ENCODE data around the gene CDH22.

The CDH22 gene

DNA sequence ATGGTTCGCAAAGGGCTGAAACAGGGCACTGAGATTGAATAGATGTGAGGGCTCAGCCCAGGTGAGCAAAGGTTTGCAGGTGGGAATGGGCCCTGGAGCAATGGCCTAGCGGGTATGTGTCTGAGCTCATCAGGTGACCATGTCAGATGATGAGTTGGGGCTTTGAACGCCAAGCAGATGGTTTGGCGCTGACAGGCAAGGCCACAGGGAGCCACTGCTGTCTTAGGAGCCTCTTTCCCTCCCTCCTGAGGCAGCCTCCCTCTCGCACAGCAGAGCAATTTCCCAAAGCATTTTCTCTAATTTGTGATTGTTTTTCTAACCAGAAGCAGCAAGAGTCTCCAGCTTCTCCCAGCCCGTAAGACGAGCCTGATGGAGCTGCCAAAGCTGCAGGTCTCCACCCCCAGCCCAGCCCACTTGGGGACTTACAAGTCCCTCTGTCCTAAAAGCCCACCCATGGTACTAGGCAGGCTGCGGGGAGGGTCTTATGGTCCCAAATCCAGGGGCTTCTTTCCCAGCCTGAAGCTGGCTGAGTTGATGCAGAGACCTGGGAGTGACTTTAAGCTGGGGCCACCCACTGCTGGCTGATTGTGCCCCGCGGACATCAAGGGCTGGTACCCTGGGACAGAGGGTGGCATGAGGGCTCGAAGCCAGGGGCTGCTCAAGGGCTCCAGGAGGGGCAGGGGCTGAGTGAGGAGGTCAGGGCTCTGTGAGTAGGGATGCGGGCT, 11.6 kb downstream of the CDH22 start:
- no peak for DNase-seq

- DNase-seq = no peak
Observed at GRCh38 chr20:46293084-46293483, 15.2 kb downstream of the CDH22 start.

DNA sequence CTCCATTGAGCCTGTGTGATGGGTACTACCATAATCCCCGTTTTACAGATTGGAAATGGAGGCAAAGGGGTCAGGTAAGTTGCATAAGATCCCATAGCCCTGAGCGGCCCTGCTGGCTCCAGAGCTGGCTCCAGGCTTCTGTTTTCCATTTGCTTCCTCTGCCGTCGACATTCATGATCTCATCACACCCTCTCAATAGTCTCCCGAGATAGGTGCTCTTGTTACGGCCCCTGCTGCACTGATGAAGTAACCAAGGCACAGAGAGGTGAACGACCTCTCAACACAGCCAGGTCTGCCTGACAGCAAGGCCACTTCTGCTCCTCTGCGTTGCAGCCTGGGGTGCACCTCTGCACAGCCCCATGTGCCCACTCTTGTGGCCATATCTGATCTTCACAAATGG, 16.9 kb downstream of the CDH22 start:
- DNase-seq = no peak

DNA sequence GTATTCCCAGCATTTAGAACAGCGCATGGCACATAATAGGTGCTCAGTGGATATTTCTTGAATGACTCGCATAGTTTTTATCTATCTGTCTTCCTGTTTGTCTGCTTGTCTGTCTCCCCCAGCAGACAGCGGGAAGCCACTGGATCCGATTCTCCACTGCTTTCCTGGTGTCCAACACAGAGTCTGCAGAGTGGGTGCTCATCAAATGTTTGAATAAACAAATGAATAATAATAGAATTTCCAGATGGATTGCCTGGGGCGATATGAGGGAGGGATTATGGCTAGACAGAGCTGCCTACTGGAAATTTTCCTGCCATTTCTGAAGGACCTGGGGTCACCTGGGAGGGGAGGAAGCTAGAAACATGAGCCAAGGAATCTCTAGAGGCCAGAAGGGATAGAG, 18.9 kb downstream of the CDH22 start:
- no peak for DNase-seq

DNA sequence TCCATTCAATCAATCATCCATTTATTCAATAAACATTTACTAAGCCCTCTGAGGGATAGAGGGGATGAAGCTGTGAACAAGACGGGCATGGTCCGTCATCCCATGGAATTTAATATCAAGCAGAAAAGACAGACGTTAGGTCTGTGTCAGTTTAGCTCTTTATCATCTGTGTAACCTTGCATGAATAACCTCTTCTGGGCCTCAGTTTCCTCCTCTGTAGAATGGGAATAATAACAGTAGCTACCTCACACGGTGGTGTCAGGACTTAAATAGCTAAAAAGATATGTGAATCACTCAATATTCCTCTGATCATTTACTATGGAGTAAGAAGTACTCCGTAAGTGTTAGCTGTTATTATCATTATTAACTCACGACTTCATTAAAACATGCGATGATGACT, 21.3 kb downstream of the CDH22 start:
- DNase-seq = no peak

DNA sequence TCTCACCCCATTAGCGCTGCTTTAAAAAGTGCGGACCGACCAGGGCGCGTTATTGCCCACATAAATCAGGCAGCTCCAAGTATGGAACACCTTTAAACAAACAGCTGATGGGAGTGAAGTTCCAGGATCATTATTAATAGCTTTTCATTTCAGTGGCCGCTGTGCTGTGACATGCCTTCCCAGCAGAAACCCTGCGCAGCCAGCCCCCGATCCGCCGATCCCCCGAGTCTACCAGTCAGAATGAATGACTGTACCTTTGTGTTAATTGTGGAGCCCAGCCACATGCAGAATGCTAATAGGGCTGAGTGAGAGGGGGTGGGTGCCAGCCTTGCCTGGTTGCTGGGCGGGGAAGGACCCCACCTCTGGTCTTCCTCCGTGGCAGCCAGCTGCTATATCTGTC, 21.9 kb downstream of the CDH22 start:
- DNase-seq = no peak

DNA sequence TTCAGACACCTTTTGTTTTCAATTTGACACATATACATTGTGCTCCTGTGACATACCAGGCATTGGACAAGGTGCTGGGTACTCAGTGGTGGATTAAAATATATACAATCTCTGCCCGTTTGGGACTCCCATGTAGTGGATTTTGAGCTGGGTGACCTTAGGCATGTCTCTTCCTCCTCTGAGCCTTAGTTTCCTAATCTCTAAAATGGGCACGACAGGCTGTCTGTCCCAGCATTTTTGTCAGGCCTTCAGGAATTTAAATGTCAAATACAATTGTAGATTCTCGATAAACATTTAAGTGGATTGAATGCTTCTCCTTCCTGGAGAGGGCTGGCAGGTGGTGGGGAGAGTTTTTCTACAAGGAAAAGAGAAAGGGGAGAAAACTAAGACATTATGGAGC, 22.6 kb downstream of the CDH22 start:
- no peak for DNase-seq

DNA sequence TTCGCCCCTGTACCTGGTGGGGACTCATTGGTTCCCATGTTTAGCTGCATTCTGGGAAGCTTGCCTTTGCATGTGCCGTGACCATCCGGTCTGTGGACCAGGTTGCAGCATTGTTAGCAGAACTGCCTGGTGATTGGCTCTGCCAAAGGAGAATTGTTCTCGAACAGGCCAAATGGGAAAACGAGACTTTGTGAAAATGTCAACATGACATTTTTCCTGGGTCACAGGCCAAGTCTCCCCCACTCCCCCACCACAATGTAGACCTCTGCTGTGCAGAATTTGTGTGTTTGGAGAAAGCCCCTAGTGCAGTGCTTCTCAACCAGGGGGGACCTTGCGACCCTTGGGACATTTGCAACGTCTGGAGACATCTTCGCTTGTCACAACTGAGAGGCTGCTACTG, 23.2 kb downstream of the CDH22 start:
- DNase-seq = no peak

DNA sequence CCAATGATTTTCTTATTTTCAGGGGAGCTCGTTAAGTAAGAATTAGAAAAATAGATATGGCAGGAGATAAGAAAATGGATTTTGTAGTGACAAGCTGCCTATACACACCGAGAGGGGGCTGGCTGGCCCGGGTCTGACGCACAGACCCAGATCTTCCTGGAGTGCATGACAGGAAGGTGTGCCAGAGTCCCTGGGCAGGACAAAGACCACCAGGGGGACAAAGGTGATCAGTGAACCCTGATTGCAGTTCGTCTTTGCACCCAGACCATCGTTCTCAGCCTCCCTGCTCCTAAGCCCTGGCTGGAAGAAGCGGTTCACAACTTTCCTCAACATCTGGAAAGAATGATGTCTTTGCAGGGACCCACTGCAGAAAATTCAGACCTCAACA, 24.3 kb downstream of the CDH22 start:
- DNase-seq = no peak

GRCh38 chr20:46283426-46284039, 24.8 kb downstream of the CDH22 start:
- DNase-seq = no peak

- DNase-seq = no peak
Observed at GRCh38 chr20:46282669-46283068, 25.6 kb downstream of the CDH22 start.

GRCh38 chr20:46279103-46279502, 29.2 kb downstream of the CDH22 start:
- no peak for DNase-seq

DNA sequence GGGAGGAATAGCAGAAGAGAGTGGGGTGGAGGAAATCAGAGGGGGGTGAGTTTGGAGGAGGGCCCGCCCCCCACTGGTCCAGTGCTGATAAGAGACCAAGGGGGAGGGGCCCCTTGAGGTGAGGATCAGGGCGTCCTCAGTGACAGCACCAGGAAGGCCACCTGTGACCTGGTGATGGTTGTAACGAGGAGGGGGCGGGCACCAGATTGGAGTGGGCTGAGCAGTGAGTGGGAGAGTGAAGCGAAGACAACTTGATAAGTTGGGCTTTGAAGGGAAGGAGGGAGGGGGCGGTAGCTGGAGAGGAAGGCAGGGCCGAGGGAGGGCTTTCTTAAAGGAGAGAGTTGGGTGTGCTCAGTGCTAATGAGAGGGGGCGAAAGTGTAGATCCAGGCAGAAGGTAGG, 30.7 kb downstream of the CDH22 start:
- no peak for DNase-seq

GRCh38 chr20:46276531-46276930, 31.8 kb downstream of the CDH22 start:
- DNase-seq = no peak

- DNase-seq = no peak
Observed at GRCh38 chr20:46275091-46275490, 33.2 kb downstream of the CDH22 start.

GRCh38 chr20:46273717-46274116, 34.6 kb downstream of the CDH22 start:
- no peak for DNase-seq

DNA sequence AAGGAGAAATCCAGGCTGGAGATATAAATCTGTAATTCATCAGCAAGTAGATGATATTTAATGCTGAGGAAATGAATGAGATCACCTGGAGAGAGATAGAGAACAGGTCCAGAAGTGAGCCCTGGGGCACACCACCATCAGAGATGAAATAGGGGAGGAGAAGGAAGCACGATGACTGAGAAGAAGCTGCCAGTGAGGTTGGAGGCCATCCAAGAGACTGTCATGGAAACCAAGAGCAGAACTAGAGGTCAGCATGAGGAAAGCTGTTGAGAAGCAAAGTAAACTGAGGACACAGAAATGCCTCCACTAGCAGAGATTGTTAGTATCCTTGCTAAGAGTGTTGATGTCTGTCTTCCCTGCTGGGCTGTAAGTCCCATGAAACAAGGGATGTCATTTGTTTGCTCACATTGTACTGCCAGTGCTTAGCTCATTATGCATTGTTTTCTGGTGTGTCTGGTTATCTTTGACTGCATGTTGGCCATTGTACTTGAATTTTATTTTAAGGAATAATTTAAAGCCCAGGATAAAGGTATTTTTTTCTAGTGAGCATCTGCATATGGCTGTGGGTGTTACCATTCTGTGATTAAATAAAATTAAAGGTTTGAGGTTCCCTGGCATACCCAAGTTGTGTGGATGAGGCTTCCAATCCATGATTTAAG, 35.8 kb downstream of the CDH22 start:
- DNase-seq = no peak

GRCh38 chr20:46270977-46271744, 37.1 kb downstream of the CDH22 start:
- DNase-seq = no peak

- no peak for DNase-seq
Observed at GRCh38 chr20:46269372-46269771, 38.9 kb downstream of the CDH22 start.

GRCh38 chr20:46268662-46269061, 39.6 kb downstream of the CDH22 start:
- no peak for DNase-seq

GRCh38 chr20:46268131-46268614, 40.1 kb downstream of the CDH22 start:
- no peak for DNase-seq

DNA sequence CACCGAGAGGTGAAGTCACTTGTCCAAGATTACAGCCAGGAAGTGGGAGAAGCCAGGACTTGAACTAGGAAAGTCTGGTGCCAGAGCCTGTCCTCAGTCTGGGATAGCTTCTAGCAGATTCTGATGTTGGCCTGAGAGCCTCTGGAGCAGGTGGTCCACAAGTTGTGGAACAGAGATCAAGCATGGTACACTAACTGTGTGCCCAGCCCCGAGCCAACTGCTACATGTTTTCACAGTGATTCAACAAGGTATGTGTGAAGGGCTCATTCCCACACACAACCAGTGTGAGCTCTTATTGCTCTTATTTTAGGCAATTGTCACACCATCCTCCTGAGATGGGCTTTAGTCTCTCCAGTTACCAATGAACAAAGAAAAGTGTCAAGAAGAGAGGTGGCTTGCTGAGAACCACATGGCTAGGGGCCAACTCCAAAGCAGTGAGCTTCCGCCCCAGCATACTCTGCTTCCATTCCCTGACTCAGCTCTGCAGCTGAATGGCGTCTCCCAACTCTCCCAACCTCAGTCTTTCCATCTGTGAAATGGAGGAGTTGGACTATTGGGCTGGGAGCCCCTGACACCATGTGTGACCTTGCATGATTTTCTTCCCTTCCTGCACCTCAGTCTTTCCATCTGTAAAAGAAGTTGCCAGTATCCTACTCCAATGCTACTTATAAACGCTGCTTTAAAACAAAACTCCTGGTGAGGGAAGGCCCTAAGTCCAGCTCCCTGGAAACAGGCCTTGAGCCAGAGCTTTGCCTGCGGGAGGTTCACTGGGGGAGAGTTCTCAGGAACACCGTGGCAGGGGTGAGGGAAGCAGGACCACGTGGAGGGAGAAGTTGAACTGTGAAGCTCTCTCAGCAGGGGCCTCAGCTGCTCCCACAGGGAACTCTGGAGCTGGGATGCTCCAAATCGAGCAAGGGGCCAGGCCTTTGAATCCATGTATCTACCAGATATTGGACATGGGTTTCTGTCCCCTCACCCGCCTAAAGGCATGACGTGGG, 40.9 kb downstream of the CDH22 start:
- DNase-seq = no peak

Measured in stimulated activated CD4-positive, alpha-beta T cell treated with anti-CD3 and anti-CD28 coated beads, Interleukin-15, amount 100 ng/mL, for 24 hours (primary cell).